Measurements from ENCODE around the gene ZNF26. TPM values are rescaled to one million over a fixed set of nuclear protein-coding genes. Genes with fewer than 3 reads are reported as not detected.
"Not testable (repeated sequence)": the region's sequence is repeated elsewhere in the genome, so short reads cannot be mapped to it uniquely, and the experiment has no call there.

The ZNF26 gene
- polyA plus RNA-seq, 4 donors: 1.1 to 13.6 (median 2.9) TPM

DNA sequence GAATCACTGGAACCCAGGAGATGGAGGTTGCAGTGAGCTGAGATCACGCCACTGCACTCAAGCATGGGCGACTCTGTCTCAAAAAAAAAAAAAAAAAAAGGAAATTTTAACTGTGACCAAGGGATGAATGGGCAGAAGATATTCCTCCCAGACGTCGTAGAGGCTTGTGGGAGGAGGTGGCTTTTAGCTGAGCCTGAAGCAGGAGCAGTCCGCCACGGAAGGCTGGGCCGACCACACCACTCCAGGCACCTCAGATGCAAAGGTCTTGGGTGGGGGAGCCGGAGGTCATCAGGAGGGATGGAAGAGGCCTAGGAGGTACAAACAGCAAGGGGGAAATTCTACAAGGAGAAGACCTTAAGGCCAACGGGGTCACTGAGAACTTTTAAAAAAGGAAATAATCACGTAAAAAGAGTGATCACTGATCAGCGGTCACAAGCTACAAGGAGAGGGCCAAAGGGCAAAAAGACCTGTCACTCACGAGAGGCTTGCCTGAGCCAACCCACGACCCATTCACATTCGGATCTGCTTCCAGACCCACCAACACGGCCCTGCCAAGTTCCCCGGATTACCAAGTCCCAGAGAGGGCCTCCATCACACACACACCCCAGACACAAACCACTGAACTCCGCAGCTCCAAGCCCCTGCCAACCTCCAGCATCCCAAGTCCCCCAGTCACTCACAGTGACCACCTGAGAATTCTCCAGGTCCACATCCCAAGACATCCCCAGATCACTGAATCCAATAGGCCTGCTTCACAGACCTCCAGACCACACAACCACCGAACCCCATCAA is 33.6 kb upstream of the ZNF26 start:
- H3K27me3 ChIP-seq (ENCODE audit: control insufficient read depth in 3 of 3, insufficient read depth in 3 of 3, low read length in 3 of 3): no peaks in the 10 kb centered on the region
- H3K9me3 ChIP-seq (ENCODE audit: control insufficient read depth in 2 of 2, insufficient read depth in 1 of 2, low read depth in 1 of 2, low read length in 1 of 2): peaks cover 4 to 69% of the 10 kb centered on the region in 2 donors
- DNase-seq (no peak), FAIRE-seq (no peak)
- peaks cover 6 to 42% (median 9%) of the 10 kb centered on the region in 3 donors for H3K36me3 ChIP-seq (ENCODE audit: control insufficient read depth in 3 of 3, insufficient read depth in 2 of 3, low read depth in 1 of 3, low read length in 3 of 3)
- WGBS, 3 donors: 97 to 98% (median 98%) methylated on average over 18 of the region's 18 CpGs
- H3K4me1 ChIP-seq (ENCODE audit: control insufficient read depth in 3 of 3, insufficient read depth in 2 of 3, low read depth in 1 of 3, low read length in 2 of 3): peaks cover 0 to 4% (median 0%) of the 10 kb centered on the region in 3 donors
- H3K4me3 ChIP-seq (ENCODE audit: low read depth in 1 of 3, low read length in 3 of 3): no peak overlapping the region
- no peak overlapping the region for H3K27ac ChIP-seq (ENCODE audit: low read depth in 1 of 3, low read length in 2 of 3)

DNA sequence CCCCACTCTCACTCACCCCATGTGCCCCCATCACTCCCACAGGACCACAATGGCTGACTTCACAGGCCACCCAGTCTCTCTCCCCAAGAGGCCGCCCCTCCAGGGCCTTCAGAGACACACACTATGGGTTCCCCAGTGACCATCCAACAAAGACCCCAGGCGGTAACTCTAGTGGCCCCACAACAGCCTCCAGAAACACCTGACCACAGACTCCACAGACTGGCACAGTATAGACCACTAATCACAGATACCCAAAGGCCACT is 33.1 kb upstream of the ZNF26 start:
- no peak for DNase-seq
- H3K4me3 ChIP-seq (ENCODE audit: low read depth in 1 of 3, low read length in 3 of 3): no peak overlapping the region
- peaks cover 4 to 37% (median 6%) of the 10 kb centered on the region in 3 donors for H3K36me3 ChIP-seq (ENCODE audit: control insufficient read depth in 3 of 3, insufficient read depth in 2 of 3, low read depth in 1 of 3, low read length in 3 of 3)
- H3K27ac ChIP-seq (ENCODE audit: low read depth in 1 of 3, low read length in 2 of 3): no peak overlapping the region
- WGBS, 3 donors: 97 to 100% (median 100%) methylated on average over 2 of the region's 2 CpGs
- H3K9me3 ChIP-seq (ENCODE audit: control insufficient read depth in 2 of 2, insufficient read depth in 1 of 2, low read depth in 1 of 2, low read length in 1 of 2): peaks cover 4 to 69% of the 10 kb centered on the region in 2 donors
- no peak for FAIRE-seq
- peaks cover 0 to 4% (median 0%) of the 10 kb centered on the region in 3 donors for H3K4me1 ChIP-seq (ENCODE audit: control insufficient read depth in 3 of 3, insufficient read depth in 2 of 3, low read depth in 1 of 3, low read length in 2 of 3)
- H3K27me3 ChIP-seq (ENCODE audit: control insufficient read depth in 3 of 3, insufficient read depth in 3 of 3, low read length in 3 of 3): no peaks in the 10 kb centered on the region

DNA sequence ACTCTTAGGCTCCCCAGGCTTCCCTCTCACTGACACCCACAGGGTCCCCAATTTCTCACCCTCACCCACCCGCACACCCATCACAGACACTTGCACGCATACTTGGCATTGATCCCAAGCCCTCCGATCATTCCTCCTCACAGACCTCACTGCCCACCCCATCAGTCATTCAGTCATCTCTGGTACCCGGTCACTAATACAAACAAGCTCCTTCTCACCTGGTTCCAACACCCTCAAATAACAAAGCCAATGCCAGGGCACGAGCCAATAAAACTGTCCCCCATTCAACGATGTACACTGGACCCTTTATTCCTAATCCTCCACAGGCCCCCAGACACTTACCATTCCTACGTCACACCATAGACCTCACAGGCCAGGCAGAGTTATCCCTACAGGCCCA is 32.4 kb upstream of the ZNF26 start:
- Histone ChIP-seq H3K36me3 (ENCODE audit: control insufficient read depth in 3 of 3, insufficient read depth in 2 of 3, low read depth in 1 of 3, low read length in 3 of 3) (peaks cover 0 to 30% (median 0%) of the 10 kb centered on the region in 3 donors), H3K4me3 (ENCODE audit: low read depth in 1 of 3, low read length in 3 of 3) (no peak overlapping the region), H3K9me3 (ENCODE audit: control insufficient read depth in 2 of 2, insufficient read depth in 1 of 2, low read depth in 1 of 2, low read length in 1 of 2) (peaks cover 2 to 68% of the 10 kb centered on the region in 2 donors), H3K4me1 (ENCODE audit: control insufficient read depth in 3 of 3, insufficient read depth in 2 of 3, low read depth in 1 of 3, low read length in 2 of 3) (peaks cover 0 to 4% (median 0%) of the 10 kb centered on the region in 3 donors), H3K27ac (ENCODE audit: low read depth in 1 of 3, low read length in 2 of 3) (no peak overlapping the region), H3K27me3 (ENCODE audit: control insufficient read depth in 3 of 3, insufficient read depth in 3 of 3, low read length in 3 of 3) (no peaks in the 10 kb centered on the region)
- FAIRE-seq: no peak
- no peak for DNase-seq
- 97 to 98% (median 97%) methylated on average over 7 of the region's 7 CpGs for WGBS, 3 donors

DNA sequence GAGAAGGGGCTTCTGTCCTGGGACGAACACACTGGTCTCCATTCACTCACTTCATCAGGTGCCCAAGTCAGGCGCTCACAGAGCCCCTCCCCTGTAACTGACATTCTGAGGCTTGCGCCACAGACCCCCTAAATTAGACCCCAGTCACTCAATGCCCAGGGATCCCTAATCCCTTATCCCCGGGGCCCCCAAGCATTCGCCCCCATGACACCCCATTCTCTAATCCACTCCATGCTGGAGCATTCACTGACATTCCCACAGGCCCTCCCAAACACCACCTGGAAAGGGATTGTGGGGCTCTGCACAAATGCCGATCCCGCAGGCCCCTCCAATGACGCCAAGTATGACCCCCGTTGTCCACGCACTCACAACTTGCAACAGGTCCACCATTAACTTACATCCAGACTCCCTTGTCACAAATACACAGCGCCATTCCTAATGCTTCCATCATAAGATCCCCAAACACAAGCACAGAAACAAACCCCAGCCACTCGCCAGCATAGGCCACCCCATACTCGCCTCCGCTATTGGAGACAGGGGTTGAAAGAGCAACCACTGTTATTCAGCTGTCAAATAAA is 31.6 kb upstream of the ZNF26 start:
- DNase-seq: no peak
- H3K4me3 ChIP-seq (ENCODE audit: low read depth in 1 of 3, low read length in 3 of 3): peak overlapping the region in 1 of 3 donors; percentile 82
- peaks cover 0 to 4% (median 0%) of the 10 kb centered on the region in 3 donors for H3K4me1 ChIP-seq (ENCODE audit: control insufficient read depth in 3 of 3, insufficient read depth in 2 of 3, low read depth in 1 of 3, low read length in 2 of 3)
- H3K27me3 ChIP-seq (ENCODE audit: control insufficient read depth in 3 of 3, insufficient read depth in 3 of 3, low read length in 3 of 3): no peaks in the 10 kb centered on the region
- H3K36me3 ChIP-seq (ENCODE audit: control insufficient read depth in 3 of 3, insufficient read depth in 2 of 3, low read depth in 1 of 3, low read length in 3 of 3): peaks cover 0 to 23% (median 0%) of the 10 kb centered on the region in 3 donors
- no peak for FAIRE-seq
- peak overlapping the region in 1 of 3 donors; percentile 75 for H3K27ac ChIP-seq (ENCODE audit: low read depth in 1 of 3, low read length in 2 of 3)
- 87 to 97% (median 95%) methylated on average over 14 of the region's 14 CpGs for WGBS, 3 donors
- H3K9me3 ChIP-seq (ENCODE audit: control insufficient read depth in 2 of 2, insufficient read depth in 1 of 2, low read depth in 1 of 2, low read length in 1 of 2): peaks cover 2 to 63% of the 10 kb centered on the region in 2 donors

DNA sequence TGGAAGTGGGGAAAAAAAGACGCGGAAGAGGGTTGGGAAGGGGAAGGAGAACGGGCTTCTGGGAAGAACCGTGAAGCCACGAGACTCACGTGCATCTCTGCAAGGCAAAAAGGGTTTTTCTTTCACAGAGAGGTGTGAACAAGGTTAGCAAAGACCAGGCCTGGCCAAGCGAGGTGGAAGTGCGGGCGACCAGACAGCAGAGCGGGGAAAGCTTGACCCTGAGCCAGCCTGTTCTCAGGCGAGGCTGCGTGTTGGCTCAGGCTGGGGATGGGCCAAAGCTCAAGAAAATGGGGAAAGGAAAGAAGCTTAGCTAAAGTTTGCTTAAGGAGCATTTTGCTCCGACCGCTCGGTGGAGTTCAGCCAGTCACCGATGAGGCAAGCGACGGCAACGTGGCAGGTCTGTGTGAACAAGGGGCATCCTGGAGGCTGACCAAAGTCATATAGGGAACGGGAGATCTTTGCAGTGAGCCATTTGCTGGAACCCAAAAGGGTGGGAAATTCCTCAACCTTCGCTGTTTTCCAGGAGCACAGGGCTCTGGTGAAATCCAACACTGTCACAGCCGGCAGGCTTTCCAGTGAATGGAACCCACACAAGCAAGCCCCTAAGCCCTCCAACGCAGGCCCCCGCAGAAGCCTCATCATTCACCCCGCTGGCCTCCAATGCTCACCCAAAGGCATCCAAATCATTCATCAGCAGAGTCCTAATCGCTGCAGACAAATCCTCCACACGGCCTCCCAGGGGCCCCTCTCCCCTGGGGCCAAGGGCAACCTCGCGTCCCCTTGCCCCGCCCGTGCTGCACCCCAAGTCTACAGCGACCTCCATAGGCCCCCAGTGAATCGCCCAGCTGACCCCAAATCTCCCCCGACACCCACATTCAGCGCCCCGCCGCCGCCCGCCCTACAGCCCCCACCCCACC is 30.8 kb upstream of the ZNF26 start:
- Histone ChIP-seq H3K36me3 (ENCODE audit: control insufficient read depth in 3 of 3, insufficient read depth in 2 of 3, low read depth in 1 of 3, low read length in 3 of 3) (peaks cover 0 to 16% (median 0%) of the 10 kb centered on the region in 3 donors), H3K27ac (ENCODE audit: low read depth in 1 of 3, low read length in 2 of 3) (peak overlapping the region; percentile 18 to 80 (median 75)), H3K4me3 (ENCODE audit: low read depth in 1 of 3, low read length in 3 of 3) (peak overlapping the region; percentile 82 to 91 (median 90)), H3K9me3 (ENCODE audit: control insufficient read depth in 2 of 2, insufficient read depth in 1 of 2, low read depth in 1 of 2, low read length in 1 of 2) (peaks cover 2 to 55% of the 10 kb centered on the region in 2 donors), H3K27me3 (ENCODE audit: control insufficient read depth in 3 of 3, insufficient read depth in 3 of 3, low read length in 3 of 3) (no peaks in the 10 kb centered on the region), H3K4me1 (ENCODE audit: control insufficient read depth in 3 of 3, insufficient read depth in 2 of 3, low read depth in 1 of 3, low read length in 2 of 3) (peaks cover 0 to 4% (median 0%) of the 10 kb centered on the region in 3 donors)
- no peak for FAIRE-seq
- 20 to 33% (median 29%) methylated on average over 32 to 39 of the region's 39 CpGs for WGBS, 3 donors
- peak; percentile 27 to 77 for DNase-seq

DNA sequence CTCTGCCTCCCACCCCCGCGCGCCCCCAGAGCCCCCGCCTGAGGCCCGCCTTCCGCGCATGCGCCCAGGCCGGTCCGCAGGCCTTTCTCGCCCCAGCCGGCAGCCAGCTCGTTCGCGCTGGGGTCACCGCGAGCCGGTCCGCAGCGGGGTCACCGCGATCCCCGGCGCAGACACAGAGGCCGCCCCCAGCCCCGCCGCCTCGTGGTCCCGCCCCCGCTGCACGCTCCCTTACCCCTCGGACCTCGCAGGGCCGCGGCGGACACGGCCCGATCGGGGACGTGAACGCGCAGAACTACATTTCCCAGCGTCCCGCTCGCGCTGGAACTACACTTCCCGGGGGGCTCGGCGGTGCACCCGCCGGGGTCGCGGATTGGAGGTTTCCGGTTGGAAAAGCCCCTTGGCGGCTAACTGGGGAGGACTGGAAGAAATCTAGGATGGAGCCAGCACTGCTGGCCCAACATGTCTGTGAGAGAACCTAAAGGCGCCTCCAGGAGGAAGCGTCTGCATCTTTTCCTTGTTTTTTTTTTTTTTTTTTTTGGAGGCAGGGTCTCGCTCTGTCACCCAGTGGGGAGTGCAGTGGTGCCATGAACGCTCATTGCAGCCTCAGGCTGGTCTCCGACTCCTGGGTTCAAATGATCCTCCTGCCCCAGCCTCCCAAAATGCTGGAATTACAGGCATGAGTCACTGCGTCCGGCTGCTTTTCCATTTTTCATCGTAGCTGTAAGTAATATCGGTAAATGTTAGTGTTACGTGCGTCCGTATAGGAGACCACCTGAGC is 30.0 kb upstream of the ZNF26 start, which contains the start of gene ZNF605:
ZNF605 (minus strand) TSS at position 296 of the 778 bp plus-strand sequence. CDS start 10,671 bp downstream, outside the sequence.
- 1 to 3% (median 2%) methylated on average over 33 to 67 of the region's 67 CpGs for WGBS, 3 donors
- Histone ChIP-seq H3K27me3 (ENCODE audit: control insufficient read depth in 3 of 3, insufficient read depth in 3 of 3, low read length in 3 of 3) (no peaks in the 10 kb centered on the region), H3K36me3 (ENCODE audit: control insufficient read depth in 3 of 3, insufficient read depth in 2 of 3, low read depth in 1 of 3, low read length in 3 of 3) (peaks cover 0 to 16% (median 0%) of the 10 kb centered on the region in 3 donors), H3K4me1 (ENCODE audit: control insufficient read depth in 3 of 3, insufficient read depth in 2 of 3, low read depth in 1 of 3, low read length in 2 of 3) (peaks cover 0 to 4% (median 0%) of the 10 kb centered on the region in 3 donors), H3K4me3 (ENCODE audit: low read depth in 1 of 3, low read length in 3 of 3) (peak within 1 kb of the TSS; percentile 82 to 91 (median 90)), H3K9me3 (ENCODE audit: control insufficient read depth in 2 of 2, insufficient read depth in 1 of 2, low read depth in 1 of 2, low read length in 1 of 2) (peaks cover 2 to 53% of the 10 kb centered on the region in 2 donors), H3K27ac (ENCODE audit: low read depth in 1 of 3, low read length in 2 of 3) (peak within 1 kb of the TSS; percentile 58 to 80 (median 75))
- peak; percentile 80 to 97 for DNase-seq
- FAIRE-seq: no peak

DNA sequence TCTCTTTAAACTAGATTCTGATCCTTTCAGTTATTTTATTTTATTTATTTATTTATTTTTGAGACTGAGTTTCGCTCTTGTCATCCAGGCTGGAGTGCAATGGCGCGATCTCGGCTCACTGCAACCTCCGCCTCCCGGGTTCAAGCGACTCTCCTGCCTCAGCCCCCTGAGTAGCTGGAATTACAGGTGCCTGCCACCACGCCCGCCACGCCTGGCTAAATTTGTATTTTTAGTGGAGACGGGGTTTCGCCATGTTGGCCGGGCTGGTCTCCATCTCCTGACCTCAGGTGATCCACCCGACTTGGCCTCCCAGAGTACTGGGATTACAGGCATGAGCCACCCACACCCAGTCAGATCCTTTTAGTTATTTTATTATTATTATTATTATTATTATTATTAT is 24.4 kb upstream of the ZNF26 start:
- not testable (repeated sequence) for H3K4me3 ChIP-seq (ENCODE audit: low read depth in 1 of 3, low read length in 3 of 3); DNase-seq; H3K27ac ChIP-seq (ENCODE audit: low read depth in 1 of 3, low read length in 2 of 3); FAIRE-seq; H3K36me3 ChIP-seq (ENCODE audit: control insufficient read depth in 3 of 3, insufficient read depth in 2 of 3, low read depth in 1 of 3, low read length in 3 of 3); H3K27me3 ChIP-seq (ENCODE audit: control insufficient read depth in 3 of 3, insufficient read depth in 3 of 3, low read length in 3 of 3); H3K4me1 ChIP-seq (ENCODE audit: control insufficient read depth in 3 of 3, insufficient read depth in 2 of 3, low read depth in 1 of 3, low read length in 2 of 3)
- 96 to 99% (median 97%) methylated on average over 12 to 14 of the region's 14 CpGs for WGBS, 3 donors
- H3K9me3 ChIP-seq (ENCODE audit: control insufficient read depth in 2 of 2, insufficient read depth in 1 of 2, low read depth in 1 of 2, low read length in 1 of 2): peaks cover 0 to 58% of the 10 kb centered on the region in 2 donors

Data from small intestine (tissue), 7 donors.